ENCODE data around the gene INPP5J.

GRCh38 chr22:31120230-31120629 is 2.5 kb upstream of the INPP5J start:
- TF ChIP-seq POLR2AphosphoS5 (IDR thresholded peaks at IDR 0.05; ENCODE audit: low read depth, low read length) (no peak), CTCF (IDR thresholded peaks at IDR 0.05) (no peak), SIN3A (IDR thresholded peaks at IDR 0.05; ENCODE audit: borderline replicate concordance, insufficient read depth, low read depth, low read length) (no peak), TCF7L2 (IDR thresholded peaks at IDR 0.05; ENCODE audit: low read depth, low read length) (no peak)

Measured in Panc1 (cell line).